WTC11 (cell line): ENCODE measurements around the gene MBD3. TPM values are rescaled to one million over a fixed set of nuclear protein-coding genes. Genes with fewer than 3 reads are reported as not detected.

ENCODE experiments used
- ATAC-seq: fragments of 200-7000 bp; cut with Tn5 transposase; 2 replicates; pipeline ENCODE4 v1.10.0; 2021; ENCODE audit warnings: mild to moderate bottlenecking, moderate library complexity
- CTCF ChIA-PET: fragments of 300-600 bp; sonication (Branson Sonifier 250); formaldehyde crosslinking; loops from one replicate; lab custom pipeline; 2021; ENCODE audit warnings: antibody characterized with exemption; lab: Charles Lee
- POLR2A ChIA-PET: fragments of 350-600 bp; sonication (Branson Sonifier 250); formaldehyde crosslinking; loops from one replicate; lab custom pipeline; 2021; ENCODE audit warnings: antibody characterized with exemption; lab: Charles Lee
- DNase-seq: peaks from one replicate; pipeline ENCODE4 v3.0.0; 2021; ENCODE audit warnings: low spot score
- H3K27ac Mint-ChIP-seq: 2 replicates; pipeline ENCODE4 v1.8.0; 2021; ENCODE audit warnings: mixed read lengths
- H3K27me3 Mint-ChIP-seq: 2 replicates; pipeline ENCODE4 v1.8.0; 2021; ENCODE audit warnings: low read depth, mild to moderate bottlenecking, moderate library complexity, mixed read lengths
- H3K36me3 Mint-ChIP-seq: 2 replicates; pipeline ENCODE4 v1.8.0; 2021; ENCODE audit warnings: mixed read lengths
- H3K4me1 Mint-ChIP-seq: 2 replicates; pipeline ENCODE4 v1.8.0; 2022; ENCODE audit warnings: mixed read lengths
- H3K4me3 Mint-ChIP-seq: 2 replicates; pipeline ENCODE4 v1.8.0; 2021; ENCODE audit warnings: mild to moderate bottlenecking, moderate library complexity, mixed read lengths
- H3K9me3 Mint-ChIP-seq: 2 replicates; pipeline ENCODE4 v1.8.0; 2021; ENCODE audit warnings: mixed read lengths
- CBFB ChIP-seq: sonication (generic); formaldehyde crosslinking; IDR thresholded peaks from 2 replicates; pipeline ENCODE4 v1.8.1; 2022; ENCODE audit warnings: mild to moderate bottlenecking, low read depth, missing genetic modification reagents
- ELF4 ChIP-seq: sonication (generic); formaldehyde crosslinking; IDR thresholded peaks from 2 replicates; pipeline ENCODE4 v1.8.1; 2022; ENCODE audit warnings: low read depth, mild to moderate bottlenecking, moderate library complexity, missing genetic modification reagents
- EMX1 ChIP-seq: fragments of 250-450 bp; sonication (Bioruptor Pico); IDR thresholded peaks from 2 replicates; pipeline ENCODE4 v1.8.0; 2021; ENCODE audit warnings: mild to moderate bottlenecking
- ETV6 ChIP-seq: sonication (generic); formaldehyde crosslinking; IDR thresholded peaks from 2 replicates; pipeline ENCODE4 v1.8.1; 2022; ENCODE audit warnings: mild to moderate bottlenecking, missing genetic modification reagents
- FOXK1 ChIP-seq: sonication (generic); formaldehyde crosslinking; IDR thresholded peaks from 2 replicates; pipeline ENCODE4 v1.8.0; 2022; ENCODE audit warnings: mild to moderate bottlenecking, moderate library complexity, missing genetic modification reagents
- HMGA2 ChIP-seq: fragments of 250-450 bp; sonication (Bioruptor Pico); IDR thresholded peaks from 2 replicates; pipeline ENCODE4 v1.4.0; 2021; ENCODE audit warnings: mild to moderate bottlenecking, moderate library complexity
- IRF2 ChIP-seq: sonication (generic); formaldehyde crosslinking; IDR thresholded peaks from 2 replicates; pipeline ENCODE4 v1.8.0; 2022; ENCODE audit warnings: low read depth, missing genetic modification reagents, borderline replicate concordance
- MYBL2 ChIP-seq: sonication (generic); formaldehyde crosslinking; IDR thresholded peaks from 2 replicates; pipeline ENCODE4 v1.8.1; 2023; ENCODE audit warnings: mild to moderate bottlenecking, moderate library complexity, missing genetic modification reagents
- RELA ChIP-seq: sonication (generic); formaldehyde crosslinking; IDR thresholded peaks from 2 replicates; pipeline ENCODE4 v1.8.1; 2022; ENCODE audit warnings: missing genetic modification reagents, mild to moderate bottlenecking, borderline replicate concordance
- TEAD4 ChIP-seq: sonication (generic); formaldehyde crosslinking; IDR thresholded peaks from 2 replicates; pipeline ENCODE4 v1.8.0; 2022; ENCODE audit warnings: mild to moderate bottlenecking, missing genetic modification reagents
- ZBTB21 ChIP-seq: sonication (generic); formaldehyde crosslinking; IDR thresholded peaks from 2 replicates; pipeline ENCODE4 v1.8.1; 2023; ENCODE audit warnings: mild to moderate bottlenecking, missing genetic modification reagents, borderline replicate concordance
- ZNF416 ChIP-seq: fragments of 250-450 bp; sonication (Bioruptor Pico); IDR thresholded peaks from 2 replicates; pipeline ENCODE4 v1.9.0; 2021; ENCODE audit warnings: mild to moderate bottlenecking, inconsistent platforms
- ZNF423 ChIP-seq: fragments of 250-450 bp; sonication (Bioruptor Pico); IDR thresholded peaks from 2 replicates; pipeline ENCODE4 v2.1.2; 2022; ENCODE audit warnings: mild to moderate bottlenecking, moderate library complexity
- total RNA-seq: library from RNA; stranded (reverse); gene quantifications from 3 replicates; pipeline ENCODE4 v1.2.3, GENCODE V29; 2021
- TF ChIP-seq, protein P1 (sequence below): fragments of 250-450 bp; sonication (Bioruptor Pico); IDR thresholded peaks from 2 replicates; pipeline ENCODE4 v1.9.0; 2021; ENCODE audit warnings: mild to moderate bottlenecking
- TF ChIP-seq, protein P2 (sequence below): sonication (generic); formaldehyde crosslinking; conservative IDR thresholded peaks from 2 replicates; pipeline ENCODE4 v1.8.1; 2022; ENCODE audit warnings: mild to moderate bottlenecking, missing genetic modification reagents
- TF ChIP-seq, protein P3 (sequence below): fragments of 250-450 bp; sonication (Bioruptor Pico); IDR thresholded peaks from 2 replicates; pipeline ENCODE4 v1.9.0; 2021; ENCODE audit warnings: mild to moderate bottlenecking
- TF ChIP-seq, protein P4 (sequence below): sonication (generic); formaldehyde crosslinking; IDR thresholded peaks from 2 replicates; pipeline ENCODE4 v1.8.1; 2023; ENCODE audit warnings: mild to moderate bottlenecking, missing genetic modification reagents, moderate library complexity
- TF ChIP-seq, protein P5 (sequence below): fragments of 250-450 bp; sonication (Bioruptor Pico); IDR thresholded peaks from 2 replicates; pipeline ENCODE4 v1.9.0; 2021; ENCODE audit warnings: mild to moderate bottlenecking, borderline replicate concordance
- TF ChIP-seq, protein P6 (sequence below): sonication (generic); formaldehyde crosslinking; IDR thresholded peaks from 2 replicates; pipeline ENCODE4 v1.8.1; 2022; ENCODE audit warnings: mild to moderate bottlenecking, missing genetic modification reagents, moderate library complexity, borderline replicate concordance
- TF ChIP-seq, protein P7 (sequence below): sonication (generic); formaldehyde crosslinking; IDR thresholded peaks from 2 replicates; pipeline ENCODE4 v1.8.1; 2023; ENCODE audit warnings: mild to moderate bottlenecking, missing genetic modification reagents, borderline replicate concordance
- TF ChIP-seq, protein P8 (sequence below): sonication (generic); formaldehyde crosslinking; IDR thresholded peaks from 2 replicates; pipeline ENCODE4 v1.8.0; 2023; ENCODE audit warnings: missing genetic modification reagents

MBD3 gene
- total RNA-seq, 1 experiment from 2014 or later, result 90.2 TPM

DNA sequence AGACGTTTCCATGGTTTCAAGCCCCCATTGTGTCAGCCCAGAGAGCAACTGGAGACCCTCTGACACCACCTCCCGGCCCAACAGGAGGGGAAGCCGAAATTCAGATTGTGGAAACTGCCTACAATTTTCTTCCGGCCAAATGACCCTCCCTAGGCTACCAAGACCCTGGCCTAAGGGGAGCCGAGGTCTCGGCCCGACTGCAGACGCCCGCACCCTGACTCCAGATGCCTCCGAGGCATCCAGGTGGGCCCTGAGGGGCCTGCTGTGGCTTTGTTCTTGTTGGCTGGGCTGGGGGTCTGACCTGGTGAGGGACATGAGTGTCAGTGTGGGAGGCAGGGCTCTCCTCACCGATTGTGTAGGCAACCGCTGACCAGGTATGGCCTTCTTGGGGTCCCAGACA, 34.1 kb downstream of the MBD3 start:
- Mint-ChIP-seq H3K36me3 (peaks cover 2% of the 10 kb centered on the region; the same call in 1 of the 2 replicates), H3K4me3 (no peak overlapping the region)
- TF ChIP-seq IRF2 (CRISPR knock-in tag), result no peak
- TF ChIP-seq ZNF416 (CRISPR knock-in tag), result no peak
- TF ChIP-seq, protein P1, sequence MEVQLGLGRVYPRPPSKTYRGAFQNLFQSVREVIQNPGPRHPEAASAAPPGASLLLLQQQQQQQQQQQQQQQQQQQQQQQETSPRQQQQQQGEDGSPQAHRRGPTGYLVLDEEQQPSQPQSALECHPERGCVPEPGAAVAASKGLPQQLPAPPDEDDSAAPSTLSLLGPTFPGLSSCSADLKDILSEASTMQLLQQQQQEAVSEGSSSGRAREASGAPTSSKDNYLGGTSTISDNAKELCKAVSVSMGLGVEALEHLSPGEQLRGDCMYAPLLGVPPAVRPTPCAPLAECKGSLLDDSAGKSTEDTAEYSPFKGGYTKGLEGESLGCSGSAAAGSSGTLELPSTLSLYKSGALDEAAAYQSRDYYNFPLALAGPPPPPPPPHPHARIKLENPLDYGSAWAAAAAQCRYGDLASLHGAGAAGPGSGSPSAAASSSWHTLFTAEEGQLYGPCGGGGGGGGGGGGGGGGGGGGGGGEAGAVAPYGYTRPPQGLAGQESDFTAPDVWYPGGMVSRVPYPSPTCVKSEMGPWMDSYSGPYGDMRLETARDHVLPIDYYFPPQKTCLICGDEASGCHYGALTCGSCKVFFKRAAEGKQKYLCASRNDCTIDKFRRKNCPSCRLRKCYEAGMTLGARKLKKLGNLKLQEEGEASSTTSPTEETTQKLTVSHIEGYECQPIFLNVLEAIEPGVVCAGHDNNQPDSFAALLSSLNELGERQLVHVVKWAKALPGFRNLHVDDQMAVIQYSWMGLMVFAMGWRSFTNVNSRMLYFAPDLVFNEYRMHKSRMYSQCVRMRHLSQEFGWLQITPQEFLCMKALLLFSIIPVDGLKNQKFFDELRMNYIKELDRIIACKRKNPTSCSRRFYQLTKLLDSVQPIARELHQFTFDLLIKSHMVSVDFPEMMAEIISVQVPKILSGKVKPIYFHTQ (CRISPR knock-in tag), result no peak
- TF ChIP-seq, protein P2, sequence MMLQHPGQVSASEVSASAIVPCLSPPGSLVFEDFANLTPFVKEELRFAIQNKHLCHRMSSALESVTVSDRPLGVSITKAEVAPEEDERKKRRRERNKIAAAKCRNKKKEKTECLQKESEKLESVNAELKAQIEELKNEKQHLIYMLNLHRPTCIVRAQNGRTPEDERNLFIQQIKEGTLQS (CRISPR knock-in tag), result no peak
- no peak for TF ChIP-seq ETV6 (CRISPR knock-in tag)
- no peak for TF ChIP-seq ZBTB21
- no peak for TF ChIP-seq TEAD4
- no peak for TF ChIP-seq HMGA2 (CRISPR knock-in tag)
- TF ChIP-seq, protein P3, sequence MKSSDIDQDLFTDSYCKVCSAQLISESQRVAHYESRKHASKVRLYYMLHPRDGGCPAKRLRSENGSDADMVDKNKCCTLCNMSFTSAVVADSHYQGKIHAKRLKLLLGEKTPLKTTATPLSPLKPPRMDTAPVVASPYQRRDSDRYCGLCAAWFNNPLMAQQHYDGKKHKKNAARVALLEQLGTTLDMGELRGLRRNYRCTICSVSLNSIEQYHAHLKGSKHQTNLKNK, result no peak
- TF ChIP-seq, protein P4, sequence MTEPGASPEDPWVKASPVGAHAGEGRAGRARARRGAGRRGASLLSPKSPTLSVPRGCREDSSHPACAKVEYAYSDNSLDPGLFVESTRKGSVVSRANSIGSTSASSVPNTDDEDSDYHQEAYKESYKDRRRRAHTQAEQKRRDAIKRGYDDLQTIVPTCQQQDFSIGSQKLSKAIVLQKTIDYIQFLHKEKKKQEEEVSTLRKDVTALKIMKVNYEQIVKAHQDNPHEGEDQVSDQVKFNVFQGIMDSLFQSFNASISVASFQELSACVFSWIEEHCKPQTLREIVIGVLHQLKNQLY, result no peak
- TF ChIP-seq, all 79 proteins: peak for 0
- Mint-ChIP-seq H3K4me1 (no peaks in the 10 kb centered on the region), H3K9me3 (no peaks in the 10 kb centered on the region), H3K27ac (peak overlapping the region; percentile 45; the same call in 1 of the 2 replicates), H3K27me3 (no peaks in the 10 kb centered on the region)
- no peak for DNase-seq
- ATAC-seq, result no peak
- POLR2A ChIA-PET, result no interaction called here
- CTCF ChIA-PET, result interaction anchor here (1.1 kb wide), 1 partner anchor 13 kb away, joined by 3 read pairs; no protein-coding TSS in a partner anchor

DNA sequence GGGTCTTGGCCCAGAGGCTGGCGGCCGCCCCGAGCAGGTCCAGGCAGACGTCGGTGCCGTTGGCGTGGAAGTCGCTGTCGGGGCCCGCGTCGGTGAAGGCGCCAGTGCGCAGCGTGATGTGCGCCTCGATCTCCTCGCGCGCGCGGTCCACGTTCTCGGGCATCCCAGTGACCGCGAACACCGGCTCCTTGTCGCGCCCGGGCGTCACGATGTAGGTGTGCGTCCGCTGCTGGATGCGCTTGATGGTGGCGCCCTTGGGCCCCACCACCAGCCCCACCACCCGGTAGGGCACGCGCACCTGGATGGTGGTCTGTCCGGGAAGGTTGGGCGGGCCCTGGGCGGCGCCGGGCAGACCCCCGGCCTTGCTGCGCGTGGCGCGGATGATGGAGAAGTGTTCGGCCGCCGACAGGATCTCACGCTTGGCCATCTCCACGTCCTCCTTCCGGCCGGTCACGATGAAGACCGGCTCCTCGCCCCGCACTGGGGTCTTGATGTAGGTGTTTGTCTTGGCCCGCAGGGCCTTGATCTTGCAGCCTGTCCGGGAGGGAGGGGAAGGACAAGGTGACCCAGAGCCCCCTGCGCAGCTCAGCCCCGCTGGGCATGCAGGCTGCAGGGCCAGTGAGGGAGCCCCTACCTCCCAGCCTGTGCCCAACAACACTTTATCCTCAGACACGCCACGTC, 36.1 kb downstream of the MBD3 start:
- ATAC-seq (no peak), DNase-seq (no peak)
- Mint-ChIP-seq H3K27ac (no peak overlapping the region), H3K27me3 (no peaks in the 10 kb centered on the region), H3K36me3 (no peaks in the 10 kb centered on the region), H3K9me3 (no peaks in the 10 kb centered on the region), H3K4me3 (no peak overlapping the region), H3K4me1 (no peaks in the 10 kb centered on the region)
- ChIA-PET POLR2A (no interaction called here), CTCF (no interaction called here)
- TF ChIP-seq FOXK1, result no peak
- TF ChIP-seq ZNF423 (CRISPR knock-in tag), result no peak
- TF ChIP-seq MYBL2 (CRISPR knock-in tag), result no peak
- no peak for TF ChIP-seq CBFB (CRISPR knock-in tag)
- TF ChIP-seq, protein P5, sequence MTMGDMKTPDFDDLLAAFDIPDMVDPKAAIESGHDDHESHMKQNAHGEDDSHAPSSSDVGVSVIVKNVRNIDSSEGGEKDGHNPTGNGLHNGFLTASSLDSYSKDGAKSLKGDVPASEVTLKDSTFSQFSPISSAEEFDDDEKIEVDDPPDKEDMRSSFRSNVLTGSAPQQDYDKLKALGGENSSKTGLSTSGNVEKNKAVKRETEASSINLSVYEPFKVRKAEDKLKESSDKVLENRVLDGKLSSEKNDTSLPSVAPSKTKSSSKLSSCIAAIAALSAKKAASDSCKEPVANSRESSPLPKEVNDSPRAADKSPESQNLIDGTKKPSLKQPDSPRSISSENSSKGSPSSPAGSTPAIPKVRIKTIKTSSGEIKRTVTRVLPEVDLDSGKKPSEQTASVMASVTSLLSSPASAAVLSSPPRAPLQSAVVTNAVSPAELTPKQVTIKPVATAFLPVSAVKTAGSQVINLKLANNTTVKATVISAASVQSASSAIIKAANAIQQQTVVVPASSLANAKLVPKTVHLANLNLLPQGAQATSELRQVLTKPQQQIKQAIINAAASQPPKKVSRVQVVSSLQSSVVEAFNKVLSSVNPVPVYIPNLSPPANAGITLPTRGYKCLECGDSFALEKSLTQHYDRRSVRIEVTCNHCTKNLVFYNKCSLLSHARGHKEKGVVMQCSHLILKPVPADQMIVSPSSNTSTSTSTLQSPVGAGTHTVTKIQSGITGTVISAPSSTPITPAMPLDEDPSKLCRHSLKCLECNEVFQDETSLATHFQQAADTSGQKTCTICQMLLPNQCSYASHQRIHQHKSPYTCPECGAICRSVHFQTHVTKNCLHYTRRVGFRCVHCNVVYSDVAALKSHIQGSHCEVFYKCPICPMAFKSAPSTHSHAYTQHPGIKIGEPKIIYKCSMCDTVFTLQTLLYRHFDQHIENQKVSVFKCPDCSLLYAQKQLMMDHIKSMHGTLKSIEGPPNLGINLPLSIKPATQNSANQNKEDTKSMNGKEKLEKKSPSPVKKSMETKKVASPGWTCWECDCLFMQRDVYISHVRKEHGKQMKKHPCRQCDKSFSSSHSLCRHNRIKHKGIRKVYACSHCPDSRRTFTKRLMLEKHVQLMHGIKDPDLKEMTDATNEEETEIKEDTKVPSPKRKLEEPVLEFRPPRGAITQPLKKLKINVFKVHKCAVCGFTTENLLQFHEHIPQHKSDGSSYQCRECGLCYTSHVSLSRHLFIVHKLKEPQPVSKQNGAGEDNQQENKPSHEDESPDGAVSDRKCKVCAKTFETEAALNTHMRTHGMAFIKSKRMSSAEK (CRISPR knock-in tag), result no peak
- TF ChIP-seq RELA (CRISPR knock-in tag), result no peak
- TF ChIP-seq, protein P6, sequence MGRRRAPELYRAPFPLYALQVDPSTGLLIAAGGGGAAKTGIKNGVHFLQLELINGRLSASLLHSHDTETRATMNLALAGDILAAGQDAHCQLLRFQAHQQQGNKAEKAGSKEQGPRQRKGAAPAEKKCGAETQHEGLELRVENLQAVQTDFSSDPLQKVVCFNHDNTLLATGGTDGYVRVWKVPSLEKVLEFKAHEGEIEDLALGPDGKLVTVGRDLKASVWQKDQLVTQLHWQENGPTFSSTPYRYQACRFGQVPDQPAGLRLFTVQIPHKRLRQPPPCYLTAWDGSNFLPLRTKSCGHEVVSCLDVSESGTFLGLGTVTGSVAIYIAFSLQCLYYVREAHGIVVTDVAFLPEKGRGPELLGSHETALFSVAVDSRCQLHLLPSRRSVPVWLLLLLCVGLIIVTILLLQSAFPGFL (CRISPR knock-in tag), result no peak
- TF ChIP-seq, protein P7, sequence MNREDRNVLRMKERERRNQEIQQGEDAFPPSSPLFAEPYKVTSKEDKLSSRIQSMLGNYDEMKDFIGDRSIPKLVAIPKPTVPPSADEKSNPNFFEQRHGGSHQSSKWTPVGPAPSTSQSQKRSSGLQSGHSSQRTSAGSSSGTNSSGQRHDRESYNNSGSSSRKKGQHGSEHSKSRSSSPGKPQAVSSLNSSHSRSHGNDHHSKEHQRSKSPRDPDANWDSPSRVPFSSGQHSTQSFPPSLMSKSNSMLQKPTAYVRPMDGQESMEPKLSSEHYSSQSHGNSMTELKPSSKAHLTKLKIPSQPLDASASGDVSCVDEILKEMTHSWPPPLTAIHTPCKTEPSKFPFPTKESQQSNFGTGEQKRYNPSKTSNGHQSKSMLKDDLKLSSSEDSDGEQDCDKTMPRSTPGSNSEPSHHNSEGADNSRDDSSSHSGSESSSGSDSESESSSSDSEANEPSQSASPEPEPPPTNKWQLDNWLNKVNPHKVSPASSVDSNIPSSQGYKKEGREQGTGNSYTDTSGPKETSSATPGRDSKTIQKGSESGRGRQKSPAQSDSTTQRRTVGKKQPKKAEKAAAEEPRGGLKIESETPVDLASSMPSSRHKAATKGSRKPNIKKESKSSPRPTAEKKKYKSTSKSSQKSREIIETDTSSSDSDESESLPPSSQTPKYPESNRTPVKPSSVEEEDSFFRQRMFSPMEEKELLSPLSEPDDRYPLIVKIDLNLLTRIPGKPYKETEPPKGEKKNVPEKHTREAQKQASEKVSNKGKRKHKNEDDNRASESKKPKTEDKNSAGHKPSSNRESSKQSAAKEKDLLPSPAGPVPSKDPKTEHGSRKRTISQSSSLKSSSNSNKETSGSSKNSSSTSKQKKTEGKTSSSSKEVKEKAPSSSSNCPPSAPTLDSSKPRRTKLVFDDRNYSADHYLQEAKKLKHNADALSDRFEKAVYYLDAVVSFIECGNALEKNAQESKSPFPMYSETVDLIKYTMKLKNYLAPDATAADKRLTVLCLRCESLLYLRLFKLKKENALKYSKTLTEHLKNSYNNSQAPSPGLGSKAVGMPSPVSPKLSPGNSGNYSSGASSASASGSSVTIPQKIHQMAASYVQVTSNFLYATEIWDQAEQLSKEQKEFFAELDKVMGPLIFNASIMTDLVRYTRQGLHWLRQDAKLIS (CRISPR knock-in tag), result no peak
- TF ChIP-seq ELF4 (CRISPR knock-in tag), result no peak
- TF ChIP-seq EMX1, result no peak
- TF ChIP-seq, protein P8, sequence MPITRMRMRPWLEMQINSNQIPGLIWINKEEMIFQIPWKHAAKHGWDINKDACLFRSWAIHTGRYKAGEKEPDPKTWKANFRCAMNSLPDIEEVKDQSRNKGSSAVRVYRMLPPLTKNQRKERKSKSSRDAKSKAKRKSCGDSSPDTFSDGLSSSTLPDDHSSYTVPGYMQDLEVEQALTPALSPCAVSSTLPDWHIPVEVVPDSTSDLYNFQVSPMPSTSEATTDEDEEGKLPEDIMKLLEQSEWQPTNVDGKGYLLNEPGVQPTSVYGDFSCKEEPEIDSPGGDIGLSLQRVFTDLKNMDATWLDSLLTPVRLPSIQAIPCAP (CRISPR knock-in tag), result no peak
